Measurements from ENCODE around the gene BRD4. TPM values are rescaled to one million over a fixed set of nuclear protein-coding genes. Genes with fewer than 3 reads are reported as not detected.

The BRD4 gene
- total RNA-seq, 1 donor from 2014 or later: 136 TPM

DNA sequence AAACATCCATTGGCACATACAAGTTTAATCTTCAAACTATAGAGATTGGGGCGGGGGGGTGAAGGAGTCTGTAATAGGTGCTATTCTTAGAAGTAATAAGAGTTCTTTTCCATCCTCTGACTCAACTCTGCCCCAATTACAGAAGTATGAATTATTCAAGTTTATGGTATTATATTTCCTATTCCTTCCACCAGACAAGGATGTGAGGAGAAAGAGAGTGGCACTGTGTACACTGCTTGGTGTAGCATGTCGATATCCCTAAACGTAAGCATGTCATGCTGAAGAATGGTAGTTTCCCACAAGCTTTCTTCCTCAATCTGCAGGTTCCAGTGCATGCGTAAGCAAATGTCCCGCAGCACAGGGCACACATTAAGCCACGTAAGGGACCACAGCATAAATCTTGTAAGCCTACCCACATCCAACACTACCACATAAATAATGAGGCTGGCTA is 14.1 kb downstream of the BRD4 start:
- Mint-ChIP-seq H3K27me3 (ENCODE audit: unreplicated experiment) (no peaks in the 10 kb centered on the region), H3K9me3 (ENCODE audit: unreplicated experiment) (no peaks in the 10 kb centered on the region), H3K4me1 (ENCODE audit: unreplicated experiment) (peaks cover 50% of the 10 kb centered on the region), H3K27ac (ENCODE audit: unreplicated experiment) (no peak overlapping the region), H3K4me3 (ENCODE audit: unreplicated experiment) (no peak overlapping the region), H3K36me3 (ENCODE audit: low read depth, unreplicated experiment) (no peaks in the 10 kb centered on the region)
- TF ChIP-seq CTCF (IDR thresholded peaks at IDR 0.05; ENCODE audit: unreplicated experiment): no peak
- DNase-seq (ENCODE audit: low spot score): no peak

DNA sequence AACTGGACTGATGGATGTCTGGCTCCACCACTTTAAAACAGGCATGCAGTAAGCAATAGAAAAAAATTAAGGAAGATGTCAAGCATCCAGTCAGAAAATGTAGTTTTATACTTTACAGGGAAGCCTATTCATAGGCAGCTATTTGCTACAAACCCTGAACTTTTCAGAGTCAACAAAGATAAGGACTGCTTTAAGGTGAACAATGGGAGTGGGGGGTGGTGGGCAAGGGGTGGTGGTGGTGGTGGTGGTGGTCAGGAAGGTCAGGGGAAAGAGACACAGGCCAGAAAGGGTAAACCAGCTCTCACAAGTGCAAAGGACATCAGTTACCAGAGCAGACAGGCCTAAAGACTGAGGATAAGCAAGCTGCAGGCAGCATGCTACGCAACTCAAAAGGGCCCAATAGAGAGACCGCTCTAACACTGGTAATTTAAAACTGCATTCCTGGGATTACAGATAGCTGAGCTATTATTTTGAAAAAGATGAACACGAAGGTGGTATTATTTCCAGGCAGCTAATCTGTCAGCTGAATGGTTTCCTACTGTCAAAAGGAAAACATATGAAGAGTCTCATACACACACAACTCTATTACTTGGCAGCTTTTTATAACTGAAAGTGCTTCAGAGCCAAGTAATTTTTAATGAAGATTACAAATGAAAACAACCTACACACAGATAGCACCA is 14.8 kb downstream of the BRD4 start:
- H3K36me3 Mint-ChIP-seq (ENCODE audit: low read depth, unreplicated experiment): no peaks in the 10 kb centered on the region
- no peaks in the 10 kb centered on the region for H3K9me3 Mint-ChIP-seq (ENCODE audit: unreplicated experiment)
- peaks cover 1% of the 10 kb centered on the region for H3K27me3 Mint-ChIP-seq (ENCODE audit: unreplicated experiment)
- DNase-seq (ENCODE audit: low spot score): no peak
- no peak for TF ChIP-seq CTCF (IDR thresholded peaks at IDR 0.05; ENCODE audit: unreplicated experiment)
- peak overlapping the region; percentile 45 for H3K27ac Mint-ChIP-seq (ENCODE audit: unreplicated experiment)
- peaks cover 48% of the 10 kb centered on the region for H3K4me1 Mint-ChIP-seq (ENCODE audit: unreplicated experiment)
- no peak overlapping the region for H3K4me3 Mint-ChIP-seq (ENCODE audit: unreplicated experiment)

- Mint-ChIP-seq H3K4me1 (ENCODE audit: unreplicated experiment) (peaks cover 48% of the 10 kb centered on the region), H3K36me3 (ENCODE audit: low read depth, unreplicated experiment) (no peaks in the 10 kb centered on the region)
- DNase-seq (ENCODE audit: low spot score): no peak
Measured at GRCh38 chr19:15316498-15316897, 15.8 kb downstream of the BRD4 start.

DNA sequence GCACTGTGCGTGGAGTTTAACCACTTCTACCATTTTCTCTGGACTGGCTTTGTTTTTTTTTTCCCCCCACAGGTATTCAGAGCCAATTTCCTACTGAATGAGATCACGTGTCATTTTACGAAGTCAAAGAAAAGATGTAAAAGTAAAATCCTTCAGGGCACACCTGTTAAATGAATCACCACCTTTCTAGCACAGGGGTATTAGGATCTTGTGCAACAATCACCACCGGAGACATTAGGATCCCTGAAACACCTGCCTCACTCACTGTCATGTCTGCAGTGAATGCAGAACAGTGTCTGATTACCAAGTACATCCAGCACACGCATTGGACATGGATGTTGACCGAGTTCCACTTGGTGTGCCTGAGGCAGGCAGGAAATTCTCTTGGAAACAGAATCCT is 17.2 kb downstream of the BRD4 start:
- no peak for TF ChIP-seq CTCF (IDR thresholded peaks at IDR 0.05; ENCODE audit: unreplicated experiment)
- no peak for DNase-seq (ENCODE audit: low spot score)
- Mint-ChIP-seq H3K9me3 (ENCODE audit: unreplicated experiment) (no peaks in the 10 kb centered on the region), H3K36me3 (ENCODE audit: low read depth, unreplicated experiment) (no peaks in the 10 kb centered on the region), H3K4me3 (ENCODE audit: unreplicated experiment) (no peak overlapping the region), H3K4me1 (ENCODE audit: unreplicated experiment) (peaks cover 41% of the 10 kb centered on the region), H3K27ac (ENCODE audit: unreplicated experiment) (no peak overlapping the region), H3K27me3 (ENCODE audit: unreplicated experiment) (peaks cover 2% of the 10 kb centered on the region)

More at GRCh38 chr19:15316498-15316897, 15.8 kb downstream of the BRD4 start:
- Mint-ChIP-seq H3K27ac (ENCODE audit: unreplicated experiment) (peak overlapping the region; percentile 45), H3K4me3 (ENCODE audit: unreplicated experiment) (peak overlapping the region; percentile 56), H3K9me3 (ENCODE audit: unreplicated experiment) (no peaks in the 10 kb centered on the region), H3K27me3 (ENCODE audit: unreplicated experiment) (peaks cover 2% of the 10 kb centered on the region)
- no peak for TF ChIP-seq CTCF (IDR thresholded peaks at IDR 0.05; ENCODE audit: unreplicated experiment)

DNA sequence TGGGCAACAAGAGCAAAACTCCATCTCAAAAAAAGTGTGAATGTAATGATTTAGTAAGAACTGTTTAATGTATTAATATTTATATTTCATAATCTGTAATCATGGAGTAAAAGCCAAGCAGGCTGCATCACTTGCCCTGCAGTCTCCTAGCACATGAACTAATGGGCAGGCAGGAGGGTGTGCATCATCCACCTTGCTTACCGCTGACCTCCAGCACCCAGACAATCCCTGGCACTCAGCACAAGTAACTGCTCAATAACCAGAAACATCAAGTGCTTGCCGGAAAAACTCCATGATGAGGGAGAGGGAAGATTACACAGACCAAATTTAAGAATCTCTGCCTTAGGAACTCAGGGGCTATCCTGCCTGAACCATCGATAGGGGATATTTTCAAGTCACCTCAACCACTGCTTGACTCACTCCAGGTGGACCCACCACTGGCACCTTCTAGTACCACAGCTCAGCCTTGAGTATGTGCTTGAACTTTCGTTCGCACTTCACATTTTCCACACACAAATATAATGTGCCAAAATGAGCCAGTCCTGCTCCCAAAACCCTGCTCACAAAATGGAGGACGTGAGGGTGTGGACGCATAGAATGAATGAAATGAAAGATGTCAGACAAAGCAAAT is 18.6 kb downstream of the BRD4 start:
- no peak overlapping the region for H3K4me3 Mint-ChIP-seq (ENCODE audit: unreplicated experiment)
- no peaks in the 10 kb centered on the region for H3K9me3 Mint-ChIP-seq (ENCODE audit: unreplicated experiment)
- peak overlapping the region; percentile 57 for H3K27ac Mint-ChIP-seq (ENCODE audit: unreplicated experiment)
- TF ChIP-seq CTCF (IDR thresholded peaks at IDR 0.05; ENCODE audit: unreplicated experiment): no peak
- peaks cover 3% of the 10 kb centered on the region for H3K27me3 Mint-ChIP-seq (ENCODE audit: unreplicated experiment)
- H3K36me3 Mint-ChIP-seq (ENCODE audit: low read depth, unreplicated experiment): no peaks in the 10 kb centered on the region
- no peak for DNase-seq (ENCODE audit: low spot score)
- H3K4me1 Mint-ChIP-seq (ENCODE audit: unreplicated experiment): peaks cover 44% of the 10 kb centered on the region
